Progenitor cell of endocrine pancreas (in vitro differentiated cells): ENCODE results near the gene COL11A2. TPM values are rescaled to one million over a fixed set of nuclear protein-coding genes. Genes with fewer than 3 reads are reported as not detected.

Experiments
- DNase-seq: peaks from one replicate; pipeline ENCODE4 v3.0.0; 2021; ENCODE audit warnings: low spot score; ENCODE audit not compliant: unreplicated experiment
- H3K27ac Mint-ChIP-seq: 2 replicates; pipeline ENCODE4 v1.8.0; 2021; ENCODE audit warnings: mild to moderate bottlenecking, moderate library complexity, mixed read lengths
- H3K27me3 Mint-ChIP-seq: 2 replicates; pipeline ENCODE4 v1.8.0; 2021; ENCODE audit warnings: mixed read lengths
- H3K36me3 Mint-ChIP-seq: 2 replicates; pipeline ENCODE4 v1.8.0; 2022; ENCODE audit warnings: mixed read lengths; ENCODE audit not compliant: insufficient read depth
- H3K4me1 Mint-ChIP-seq: 2 replicates; pipeline ENCODE4 v1.8.0; 2021; ENCODE audit warnings: low read depth, mixed read lengths
- H3K4me3 Mint-ChIP-seq: 2 replicates; pipeline ENCODE4 v1.8.0; 2021; ENCODE audit warnings: low read depth, mild to moderate bottlenecking, moderate library complexity, mixed read lengths
- H3K9me3 Mint-ChIP-seq: 2 replicates; pipeline ENCODE4 v1.8.0; 2021; ENCODE audit warnings: low read depth, mixed read lengths
- CTCF ChIP-seq: fragments of 200-600 bp; sonication (generic); IDR thresholded peaks from one replicate; pipeline ENCODE4 v1.5.0; 2021; ENCODE audit warnings: antibody characterized with exemption, mild to moderate bottlenecking; ENCODE audit not compliant: unreplicated experiment
- total RNA-seq: library from RNA; stranded (reverse); gene quantifications from 2 replicates; pipeline ENCODE4 v1.2.1, GENCODE V29; 2021

COL11A2 gene
- total RNA-seq, 1 donor from 2014 or later, result 4.3 TPM

- no peak overlapping the region for H3K4me3 Mint-ChIP-seq
- DNase-seq, result no peak
- no peaks in the 10 kb centered on the region for H3K9me3 Mint-ChIP-seq
- H3K36me3 Mint-ChIP-seq, result no peaks in the 10 kb centered on the region
- no peak for TF ChIP-seq CTCF
- no peak overlapping the region for H3K27ac Mint-ChIP-seq
- H3K27me3 Mint-ChIP-seq, result peaks cover 31% of the 10 kb centered on the region
- H3K4me1 Mint-ChIP-seq, result no peaks in the 10 kb centered on the region
Measured at GRCh38 chr6:33132081-33132524, 60.2 kb downstream of the COL11A2 start.

DNA sequence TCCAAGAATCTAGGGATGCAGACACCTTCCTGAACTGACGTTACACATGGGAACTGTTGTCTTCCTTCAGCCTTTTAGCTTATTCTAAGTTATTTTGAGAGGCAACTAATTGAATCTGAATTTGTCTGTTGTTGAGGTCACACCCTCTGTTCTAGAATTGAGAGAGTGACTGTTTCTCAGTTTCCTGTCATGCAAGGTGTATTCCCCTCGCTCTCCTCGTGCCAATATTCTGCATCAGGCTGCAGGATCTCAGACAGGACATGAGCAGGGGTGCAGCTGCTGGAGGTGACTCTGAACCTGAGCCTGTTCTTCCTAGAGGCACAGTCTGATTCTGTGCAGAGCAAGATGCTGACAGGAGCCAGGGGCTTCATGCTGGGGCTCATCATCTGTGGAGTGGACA, 63.9 kb downstream of the COL11A2 start:
- Mint-ChIP-seq H3K4me3 (no peak overlapping the region), H3K9me3 (peaks cover 9% of the 10 kb centered on the region), H3K27ac (no peak overlapping the region), H3K27me3 (peaks cover 27% of the 10 kb centered on the region), H3K4me1 (peaks cover 4% of the 10 kb centered on the region), H3K36me3 (peaks cover 4% of the 10 kb centered on the region)
- DNase-seq, result no peak
- TF ChIP-seq CTCF, result no peak

DNA sequence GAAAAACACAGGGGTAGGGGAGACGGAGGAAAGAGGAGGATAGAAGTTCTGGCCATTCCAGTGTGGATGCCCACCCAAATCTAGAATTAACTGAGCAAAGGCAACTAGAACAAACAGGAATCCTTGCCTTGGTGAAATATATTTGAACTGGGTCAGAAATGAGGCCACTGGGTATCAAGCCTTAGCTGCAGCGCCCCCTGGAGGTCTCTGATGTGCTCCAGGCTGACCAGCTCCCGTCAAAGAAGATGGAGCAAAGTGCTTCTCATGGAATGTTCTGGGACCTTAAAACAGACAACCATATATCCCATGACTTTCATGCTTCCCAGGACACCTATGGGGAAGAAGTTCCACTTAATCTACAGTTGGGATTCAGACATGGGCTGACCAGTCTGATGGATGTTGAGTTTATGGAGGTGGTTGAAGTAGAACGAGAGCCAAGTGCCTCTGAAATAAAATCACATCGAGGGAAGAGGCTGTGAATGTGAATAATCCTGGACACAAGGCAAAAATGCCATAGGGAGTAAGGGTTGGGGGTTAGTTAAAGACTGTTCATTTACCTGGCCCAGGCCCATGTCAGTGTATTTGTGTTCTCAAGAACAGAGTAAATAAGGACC, 66.1 kb downstream of the COL11A2 start:
- Mint-ChIP-seq H3K4me1 (peaks cover 19% of the 10 kb centered on the region), H3K9me3 (peaks cover 9% of the 10 kb centered on the region), H3K27ac (peak overlapping the region; percentile 47), H3K4me3 (no peak overlapping the region), H3K36me3 (peaks cover 4% of the 10 kb centered on the region), H3K27me3 (peaks cover 24% of the 10 kb centered on the region)
- DNase-seq, result peak; percentile 31
- peak; percentile 63 for TF ChIP-seq CTCF

DNA sequence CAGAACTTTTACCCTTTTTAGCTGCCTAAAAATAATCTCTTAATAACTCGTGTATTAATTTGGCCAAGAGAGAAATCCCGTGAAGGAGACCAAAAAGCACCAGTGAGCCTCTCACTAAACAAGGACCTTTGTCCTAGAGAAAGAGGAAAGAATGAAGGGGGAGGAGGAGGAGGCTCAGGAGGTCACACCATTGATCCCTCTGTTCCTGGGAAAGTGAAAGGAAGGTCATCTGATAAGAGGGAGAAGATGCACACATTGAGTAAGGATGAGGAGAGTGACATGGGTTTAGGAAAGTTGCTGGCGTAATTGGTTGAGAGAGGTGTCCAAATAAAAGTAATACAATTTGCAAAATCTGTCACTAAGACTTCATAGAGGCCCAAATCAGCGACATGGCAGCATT, 67.3 kb downstream of the COL11A2 start:
- peaks cover 4% of the 10 kb centered on the region for H3K36me3 Mint-ChIP-seq
- peaks cover 26% of the 10 kb centered on the region for H3K4me1 Mint-ChIP-seq
- peaks cover 9% of the 10 kb centered on the region for H3K9me3 Mint-ChIP-seq
- H3K27ac Mint-ChIP-seq, result no peak overlapping the region
- peaks cover 16% of the 10 kb centered on the region for H3K27me3 Mint-ChIP-seq
- DNase-seq, result no peak
- no peak overlapping the region for H3K4me3 Mint-ChIP-seq
- TF ChIP-seq CTCF, result no peak

- no peak for DNase-seq
- no peak for TF ChIP-seq CTCF
- Mint-ChIP-seq H3K27me3 (peaks cover 13% of the 10 kb centered on the region), H3K4me1 (peaks cover 26% of the 10 kb centered on the region), H3K27ac (no peak overlapping the region), H3K9me3 (peaks cover 9% of the 10 kb centered on the region), H3K36me3 (peaks cover 4% of the 10 kb centered on the region), H3K4me3 (no peak overlapping the region)
Measured at GRCh38 chr6:33124525-33124901, 67.8 kb downstream of the COL11A2 start.
